Thyroid gland (tissue), 4 donors: ENCODE results near the gene POU2AF1.

Experiments used
- CTCF ChIP-seq, 6 experiments: fragments of 200-600 bp in 3 of 6; fragments of 450-650 bp in 3 of 6; sonication (generic) in 3 of 6; IDR thresholded peaks; one replicate each; pipeline ENCODE4 v1.5.1; 2016 to 2019; ENCODE audit warnings: antibody characterized with exemption in 6 of 6, mild to moderate bottlenecking in 2 of 6, inconsistent platforms in 1 of 6, moderate library complexity in 1 of 6
- POLR2A ChIP-seq, 2 donors: fragments of 450-650 bp; IDR thresholded peaks; one replicate each; pipeline ENCODE4 v1.6.1; 2017; ENCODE audit warnings: antibody characterized with exemption in 2 of 2, mild to moderate bottlenecking in 2 of 2, moderate library complexity in 1 of 2

- TF ChIP-seq CTCF (IDR thresholded peaks at IDR 0.05) (no peak), POLR2A (IDR thresholded peaks at IDR 0.05) (no peak)
These were observed 71.5 kb downstream of the POU2AF1 start for GRCh38 chr11:111307472-111308108.
